NCI-H446 (cell line): ENCODE results near the gene PCGF3.
A peak's percentile ranks its signal among the peaks of the same experiment; 100 is the strongest.
"Not testable (repeated sequence)": the region's sequence is repeated elsewhere in the genome, so short reads cannot be mapped to it uniquely, and the experiment has no call there.

Experiments
- DNase-seq, 2 experiments: peaks; one replicate each; lab custom pipeline; 2025; lab: John Stamatoyannopoulos, UW

The PCGF3 gene

GRCh38 chr4:683247-683897 lies 22.3 kb upstream of the PCGF3 start:
- DNase-seq, result no peak

- peak in 1 of 2 experiments; percentile 23 for DNase-seq
Measured at GRCh38 chr4:683982-684622, 21.5 kb upstream of the PCGF3 start.

GRCh38 chr4:684623-685327 lies 20.9 kb upstream of the PCGF3 start:
- no peak for DNase-seq

GRCh38 chr4:685679-686412 lies 19.8 kb upstream of the PCGF3 start:
- no peak for DNase-seq

GRCh38 chr4:686413-687040 lies 19.1 kb upstream of the PCGF3 start:
- no peak for DNase-seq

- DNase-seq, result no peak
Measured at GRCh38 chr4:687048-687970, 18.3 kb upstream of the PCGF3 start.

GRCh38 chr4:687971-688853 lies 17.4 kb upstream of the PCGF3 start:
- DNase-seq, result no peak

- DNase-seq, result no peak
Measured at GRCh38 chr4:688854-689681, 16.6 kb upstream of the PCGF3 start, which contains the start of gene SLC49A3. Gene SLC49A3 (minus strand): TSS chr4:689151. CDS start chr4:689127, 24 bp downstream.

- no peak for DNase-seq
Measured at GRCh38 chr4:689723-690122, 15.9 kb upstream of the PCGF3 start.

- no peak for DNase-seq
Measured at GRCh38 chr4:692771-693554, 12.7 kb upstream of the PCGF3 start.

- DNase-seq, result not testable (repeated sequence)
Measured at GRCh38 chr4:694341-694940, 11.2 kb upstream of the PCGF3 start.

GRCh38 chr4:699816-700580 lies 5.6 kb upstream of the PCGF3 start:
- DNase-seq, result no peak

- no peak for DNase-seq
Measured at GRCh38 chr4:700587-701264, 4.9 kb upstream of the PCGF3 start.

GRCh38 chr4:702618-703048 lies 3.0 kb upstream of the PCGF3 start:
- DNase-seq, result no peak

GRCh38 chr4:703336-704197 lies 2.1 kb upstream of the PCGF3 start:
- DNase-seq, result no peak
